ENCODE measurements around the gene NPB.

NPB gene

DNA sequence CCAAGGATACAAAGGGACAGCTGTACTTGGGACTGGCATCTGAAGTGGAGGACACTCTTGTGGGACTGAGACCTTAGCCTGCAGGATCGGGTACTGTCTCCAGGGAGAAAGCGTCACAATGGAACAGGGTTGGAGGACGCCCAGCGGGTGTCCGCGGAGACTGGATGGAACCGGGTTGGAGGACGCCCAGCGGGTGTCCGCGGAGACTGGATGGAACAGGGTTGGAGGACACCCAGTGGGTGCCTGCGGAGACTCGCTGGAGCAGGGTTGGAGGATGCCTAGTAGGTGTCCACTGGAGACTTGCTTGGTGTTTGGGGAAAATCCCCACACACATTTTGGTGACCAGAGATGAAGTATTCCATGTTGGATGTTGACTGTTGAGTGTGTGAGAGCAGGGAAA is 45.2 kb downstream of the NPB start, which contains the start of gene MYADML2:
TSS of gene MYADML2 (minus strand) at position 45 of the 400 bp plus-strand sequence. CDS start 5,492 bp downstream, outside the sequence.
- DNase-seq: no peak

DNA sequence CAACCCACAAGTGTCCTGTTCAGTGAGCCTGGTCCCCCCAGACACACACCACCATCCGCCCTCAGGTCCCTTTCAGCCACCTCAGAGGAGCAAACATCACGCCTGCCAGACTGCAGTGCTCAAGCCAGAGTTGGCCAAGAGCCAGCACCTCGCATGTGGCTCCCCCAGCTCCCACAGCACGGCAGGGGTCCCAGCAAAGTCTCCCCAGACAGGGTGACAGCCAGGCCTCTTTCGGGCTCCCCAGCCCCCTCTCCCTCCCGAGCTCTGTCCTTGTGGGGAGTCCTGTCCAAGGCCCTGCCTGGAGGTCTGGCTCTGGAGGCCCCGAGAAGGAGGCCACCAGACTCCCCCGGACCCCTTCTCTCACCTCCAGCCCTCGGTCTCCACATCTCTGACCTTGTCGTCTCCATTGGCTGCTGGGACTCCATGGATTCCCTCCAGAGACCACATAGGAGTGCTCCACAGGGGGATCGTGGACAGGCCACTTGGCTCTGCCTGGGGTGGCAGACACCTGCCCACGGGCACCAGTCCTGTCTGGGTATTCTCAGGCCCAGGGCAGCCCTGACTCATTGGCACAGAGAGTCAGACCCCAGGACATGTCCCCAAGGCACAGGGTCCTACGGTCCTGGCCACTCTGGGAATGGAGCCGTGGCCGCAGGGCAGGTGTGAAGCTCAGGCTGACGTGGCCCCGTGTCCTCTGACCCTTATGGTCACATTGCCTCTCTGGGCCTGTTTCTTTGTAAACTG is 46.8 kb downstream of the NPB start:
- DNase-seq: no peak

DNA sequence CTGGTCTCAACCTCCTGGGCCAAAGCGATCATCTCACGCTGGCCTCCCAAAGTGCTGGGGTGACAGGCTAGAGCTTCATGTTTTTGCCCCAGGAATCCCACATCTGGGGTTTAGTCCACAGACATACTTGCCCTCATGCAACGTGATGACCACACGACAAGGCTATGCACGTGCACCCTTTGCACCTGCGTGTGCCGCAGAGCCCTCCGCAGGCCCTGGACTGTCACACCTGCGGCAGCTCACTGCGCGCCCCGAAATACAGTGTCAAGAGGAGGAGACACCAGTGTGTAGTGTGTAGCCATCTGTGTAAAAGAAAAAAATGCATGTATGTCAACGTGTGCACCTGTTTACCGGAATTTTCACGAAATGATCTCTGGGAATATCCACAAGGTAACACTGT is 48.5 kb downstream of the NPB start:
- no peak for DNase-seq

DNA sequence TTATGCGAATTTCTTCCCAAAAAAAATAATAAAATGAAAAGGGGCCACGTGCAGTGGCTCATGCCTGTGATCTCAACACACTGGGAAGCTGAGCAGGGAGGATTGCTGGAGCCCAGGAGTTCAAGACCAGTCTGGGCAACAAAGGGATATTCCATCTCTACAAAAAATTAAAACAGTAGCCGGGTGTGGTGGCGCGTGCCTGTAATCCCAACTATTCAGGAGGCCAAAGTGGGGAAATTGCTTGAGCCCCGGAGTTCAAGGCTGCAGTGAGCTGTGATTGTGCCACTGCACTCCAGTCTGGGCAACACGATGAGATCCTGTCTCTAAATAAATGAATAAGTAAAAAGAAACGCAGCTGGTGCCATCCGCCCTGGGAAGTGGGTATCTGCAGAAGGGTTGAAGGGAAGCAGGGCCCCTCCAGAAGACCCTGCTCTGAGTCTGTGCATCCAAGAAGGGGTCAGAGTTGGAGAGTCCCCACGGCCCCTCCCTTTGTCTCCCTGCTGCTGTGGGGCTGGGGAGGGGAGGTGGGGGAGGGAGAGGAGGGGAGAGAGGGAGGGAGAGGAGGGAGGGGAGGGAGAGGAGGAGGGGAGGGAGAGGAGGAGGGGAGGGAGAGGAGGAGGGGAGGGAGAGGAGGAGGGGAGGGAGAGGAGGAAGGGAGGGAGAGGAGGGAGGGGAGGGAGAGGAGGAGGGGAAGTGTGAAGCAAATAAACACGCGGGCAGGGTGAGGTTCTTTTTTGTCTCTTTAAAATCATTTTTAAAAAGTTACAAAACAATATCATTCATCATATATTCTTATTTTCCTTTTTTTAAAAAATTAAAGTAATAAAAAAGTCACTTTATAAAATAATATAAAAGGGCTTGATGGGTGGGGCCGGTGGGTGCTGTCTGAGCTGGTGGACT is 50.0 kb downstream of the NPB start:
- DNase-seq: no peak
